Activated naive CD4-positive, alpha-beta T cell treated with anti-CD3 and anti-CD28 coated beads, Interleukin-2, amount 50 U/mL, for 24 hours (primary cell): Measurements from ENCODE around the gene ADCY9.

Experiments used
- H3K27ac Mint-ChIP-seq: one replicate; pipeline ENCODE4 v1.8.0; 2021; ENCODE audit warnings: mild to moderate bottlenecking, mixed read lengths
- H3K27me3 Mint-ChIP-seq: one replicate; pipeline ENCODE4 v1.8.0; 2021; ENCODE audit warnings: mixed read lengths
- H3K36me3 Mint-ChIP-seq: one replicate; pipeline ENCODE4 v1.8.0; 2021; ENCODE audit warnings: mixed read lengths
- H3K4me1 Mint-ChIP-seq: one replicate; pipeline ENCODE4 v1.8.0; 2021; ENCODE audit warnings: mixed read lengths
- H3K4me3 Mint-ChIP-seq: one replicate; pipeline ENCODE4 v1.8.0; 2021; ENCODE audit warnings: mild to moderate bottlenecking, mixed read lengths
- H3K9me3 Mint-ChIP-seq: one replicate; pipeline ENCODE4 v1.8.0; 2021; ENCODE audit warnings: mixed read lengths

ADCY9 gene

DNA sequence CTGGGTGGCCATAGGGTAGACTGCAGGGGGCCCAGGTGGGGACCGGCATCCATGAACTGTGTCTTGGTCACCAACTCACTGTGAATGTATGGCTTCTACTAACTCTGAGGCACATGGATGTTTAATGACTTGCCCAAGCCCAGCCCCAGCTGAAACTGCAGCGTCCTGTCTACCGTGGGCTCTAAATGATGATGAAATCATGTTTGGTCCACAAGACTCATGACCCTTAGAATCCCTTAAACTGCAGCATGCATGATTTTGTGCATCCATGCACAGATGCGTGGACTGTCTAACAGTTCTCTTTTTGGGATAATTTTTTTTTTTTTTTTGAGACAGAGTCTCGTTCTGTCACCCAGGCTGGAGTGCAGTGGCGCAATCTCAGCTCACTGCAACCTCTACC is 203.3 kb downstream of the ADCY9 start:
- Mint-ChIP-seq H3K27me3 (no peaks in the 10 kb centered on the region), H3K27ac (no peak overlapping the region), H3K4me1 (no peaks in the 10 kb centered on the region), H3K9me3 (no peaks in the 10 kb centered on the region), H3K36me3 (no peaks in the 10 kb centered on the region), H3K4me3 (no peak overlapping the region)
